GM10248 (cell line): ENCODE measurements around the gene ADGRA1.

Experiments
- CTCF ChIA-PET: fragments of 300-600 bp; sonication (Branson Sonifier 250); formaldehyde crosslinking; extraction: SDS; loops from one replicate; lab custom pipeline; 2021; ENCODE audit warnings: antibody characterized with exemption; lab: Yijun Ruan, JAX
- POLR2A ChIA-PET: fragments of 350-650 bp; sonication (Branson Sonifier 250); formaldehyde crosslinking; extraction: SDS; loops from one replicate; lab custom pipeline; 2020; ENCODE audit warnings: antibody characterized with exemption; lab: Yijun Ruan, JAX
- DNase-seq: peaks from one replicate; pipeline ENCODE4 v3.0.0; 2012; ENCODE audit errors: extremely low spot score
- TF ChIP-seq, protein P1 (sequence below): IDR thresholded peaks from 2 replicates; pipeline ENCODE4 v1.5.1; 2012; ENCODE audit warnings: mild to moderate bottlenecking, low read depth; ENCODE audit errors: extremely low read depth, missing control alignments, control extremely low read depth

Gene ADGRA1

DNA sequence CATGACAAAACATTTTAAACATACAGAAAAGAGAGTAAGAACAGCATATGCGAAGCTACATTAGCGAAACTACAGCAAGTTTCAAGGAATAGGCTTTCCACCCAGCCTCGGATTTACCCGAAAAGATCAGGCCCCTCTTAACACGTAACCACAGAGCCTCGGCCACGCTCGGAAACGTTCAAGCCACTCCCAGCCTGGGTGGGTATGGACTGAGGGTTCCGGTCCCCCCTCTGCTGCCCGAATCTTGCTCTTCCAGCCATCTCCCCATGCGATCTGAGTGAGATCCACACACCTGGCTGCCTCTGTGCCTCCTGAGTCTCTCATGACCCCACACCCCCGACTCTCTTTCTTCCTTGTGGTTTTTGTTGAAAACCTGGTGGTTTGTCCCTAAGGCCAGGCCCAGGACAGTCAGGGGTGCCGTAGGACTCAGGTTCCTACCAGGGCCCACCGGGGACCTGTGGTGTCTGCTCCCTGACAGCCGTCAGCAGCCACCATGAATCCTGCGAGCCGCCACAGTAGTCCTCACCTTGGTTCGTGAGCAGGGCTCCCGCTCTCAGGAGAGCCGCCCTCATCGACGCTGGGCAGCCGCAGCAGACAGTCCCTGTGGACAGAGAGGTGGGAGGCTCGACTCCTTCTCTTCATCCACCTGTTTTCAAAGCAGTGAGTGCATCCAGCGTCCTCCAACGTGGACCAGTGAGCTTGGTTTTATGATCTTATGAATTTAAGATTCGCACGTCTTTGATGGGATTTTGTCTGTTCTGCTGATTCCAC, 90.8 kb downstream of the ADGRA1 start:
- CTCF ChIA-PET: no interaction called here
- POLR2A ChIA-PET: no interaction called here
- DNase-seq: no peak
- TF ChIP-seq, protein P1, sequence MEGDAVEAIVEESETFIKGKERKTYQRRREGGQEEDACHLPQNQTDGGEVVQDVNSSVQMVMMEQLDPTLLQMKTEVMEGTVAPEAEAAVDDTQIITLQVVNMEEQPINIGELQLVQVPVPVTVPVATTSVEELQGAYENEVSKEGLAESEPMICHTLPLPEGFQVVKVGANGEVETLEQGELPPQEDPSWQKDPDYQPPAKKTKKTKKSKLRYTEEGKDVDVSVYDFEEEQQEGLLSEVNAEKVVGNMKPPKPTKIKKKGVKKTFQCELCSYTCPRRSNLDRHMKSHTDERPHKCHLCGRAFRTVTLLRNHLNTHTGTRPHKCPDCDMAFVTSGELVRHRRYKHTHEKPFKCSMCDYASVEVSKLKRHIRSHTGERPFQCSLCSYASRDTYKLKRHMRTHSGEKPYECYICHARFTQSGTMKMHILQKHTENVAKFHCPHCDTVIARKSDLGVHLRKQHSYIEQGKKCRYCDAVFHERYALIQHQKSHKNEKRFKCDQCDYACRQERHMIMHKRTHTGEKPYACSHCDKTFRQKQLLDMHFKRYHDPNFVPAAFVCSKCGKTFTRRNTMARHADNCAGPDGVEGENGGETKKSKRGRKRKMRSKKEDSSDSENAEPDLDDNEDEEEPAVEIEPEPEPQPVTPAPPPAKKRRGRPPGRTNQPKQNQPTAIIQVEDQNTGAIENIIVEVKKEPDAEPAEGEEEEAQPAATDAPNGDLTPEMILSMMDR: no peak

DNA sequence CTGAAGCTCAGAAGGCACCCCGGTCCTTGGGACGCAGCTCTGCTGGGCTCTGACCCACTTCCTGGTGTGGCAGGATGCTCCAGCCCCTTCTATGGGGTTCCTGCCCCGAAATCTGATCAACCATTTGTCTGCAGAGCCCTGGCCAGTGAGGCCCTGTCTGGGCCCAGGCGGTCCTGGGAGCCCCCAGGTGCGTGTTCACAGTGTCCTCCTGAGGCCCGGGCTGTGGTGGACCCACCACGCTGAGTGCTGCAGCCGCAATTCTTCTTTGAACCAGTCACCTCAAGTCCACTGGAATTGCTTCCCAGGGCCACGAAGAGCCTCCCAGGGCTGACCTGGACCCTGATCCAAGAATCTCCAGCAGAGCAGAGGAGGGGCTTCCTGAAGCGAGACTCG, 91.4 kb downstream of the ADGRA1 start:
- POLR2A ChIA-PET: no interaction called here
- CTCF ChIA-PET: no interaction called here
- no peak for DNase-seq
- TF ChIP-seq, protein P1: no peak

DNA sequence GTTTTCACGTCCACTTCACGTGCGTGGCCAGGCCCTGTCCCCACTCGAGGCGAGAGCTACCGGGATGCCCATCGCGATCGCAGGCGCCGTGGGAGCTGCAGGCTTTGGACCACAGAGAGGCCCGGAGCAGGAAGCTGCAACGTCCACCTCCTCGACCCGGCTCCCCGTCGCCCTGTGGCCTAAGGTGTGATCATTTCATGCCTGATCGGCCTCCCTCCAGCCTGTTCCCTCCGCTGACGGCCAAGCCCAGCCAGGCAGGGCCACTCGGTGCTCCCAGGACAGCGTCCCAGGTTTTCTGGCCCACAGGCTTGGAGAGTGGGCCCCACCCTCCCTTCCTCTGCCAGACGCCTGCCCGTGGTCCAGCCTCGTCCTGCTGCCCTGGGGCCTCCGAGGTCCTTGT, 91.9 kb downstream of the ADGRA1 start:
- TF ChIP-seq, protein P1: no peak
- POLR2A ChIA-PET: no interaction called here
- CTCF ChIA-PET: no interaction called here
- DNase-seq: no peak

DNA sequence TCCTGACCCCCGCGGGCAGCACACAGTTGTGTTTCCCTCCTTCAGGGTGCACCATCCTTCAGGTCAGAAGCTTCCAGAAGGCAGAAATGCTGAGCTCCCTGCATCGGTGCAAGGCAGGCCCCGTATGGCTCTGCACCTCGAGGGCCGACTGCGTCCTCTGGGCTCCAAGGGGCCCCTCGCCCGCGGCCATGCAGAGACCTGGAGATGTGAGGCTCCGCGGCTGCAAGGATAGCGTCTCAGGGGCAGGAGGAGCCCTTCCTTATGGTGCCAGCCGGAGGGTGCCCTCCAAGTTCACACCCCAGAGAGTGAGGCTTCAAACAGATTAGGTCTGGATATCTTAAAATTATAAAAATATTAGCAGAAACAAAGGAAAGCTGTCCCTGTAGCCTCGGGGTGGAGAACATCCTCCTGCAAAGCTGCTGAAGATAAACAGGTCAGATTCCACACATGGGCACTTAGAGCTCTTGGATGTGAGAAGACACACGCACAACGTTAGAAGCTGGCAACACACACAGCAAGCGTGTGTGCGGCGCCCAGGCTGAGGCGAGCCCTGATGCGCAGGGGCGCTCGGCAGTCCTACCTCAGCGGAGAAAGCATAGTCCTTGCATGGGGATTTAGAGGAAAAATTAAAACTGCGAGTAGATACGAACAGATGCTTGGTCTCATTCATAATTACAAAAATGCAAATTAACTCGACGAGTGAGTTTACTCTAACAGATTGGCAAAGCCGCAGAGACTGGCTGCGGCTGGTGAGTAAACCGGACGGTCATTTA, 92.7 kb downstream of the ADGRA1 start:
- ChIA-PET POLR2A (no interaction called here), CTCF (no interaction called here)
- TF ChIP-seq, protein P1: no peak

DNA sequence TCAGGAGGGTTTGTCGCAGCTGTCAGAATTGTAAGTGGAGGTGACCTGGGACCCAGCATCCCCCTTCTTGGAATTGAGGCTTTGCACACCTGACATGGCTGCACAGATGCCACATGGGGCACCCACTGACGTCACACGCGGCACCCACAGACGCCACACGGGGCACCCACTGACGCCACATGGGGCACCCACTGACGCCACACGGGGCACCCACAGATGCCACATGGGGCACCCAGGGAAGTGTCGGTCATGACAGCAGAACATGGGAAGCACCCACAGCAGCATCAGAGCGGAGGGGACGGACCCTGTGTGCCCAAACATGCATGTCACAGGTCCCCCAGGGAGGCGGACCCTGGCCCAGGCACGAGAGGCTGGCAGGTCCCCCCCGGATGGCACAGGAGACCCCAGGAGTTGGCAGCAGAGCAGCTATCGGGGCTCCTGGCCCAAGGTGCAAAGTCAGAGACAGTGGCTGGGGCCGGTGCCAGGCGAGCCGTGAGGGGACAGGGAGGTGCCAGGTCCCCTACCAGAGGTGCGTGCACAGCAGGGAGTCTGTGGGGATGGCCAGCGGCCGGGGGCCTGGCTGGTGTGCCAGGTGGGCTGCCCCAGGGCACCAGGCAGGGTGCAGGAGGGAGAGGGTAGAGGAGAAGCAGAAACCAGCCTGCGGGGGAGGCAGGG, 93.4 kb downstream of the ADGRA1 start:
- CTCF ChIA-PET: no interaction called here
- no peak for DNase-seq
- TF ChIP-seq, protein P1: no peak
- POLR2A ChIA-PET: no interaction called here

More for the DNA sequence above, 92.7 kb downstream of the ADGRA1 start:
- no peak for DNase-seq
